Measurements from ENCODE around the gene SYT7.

SYT7 gene

DNA sequence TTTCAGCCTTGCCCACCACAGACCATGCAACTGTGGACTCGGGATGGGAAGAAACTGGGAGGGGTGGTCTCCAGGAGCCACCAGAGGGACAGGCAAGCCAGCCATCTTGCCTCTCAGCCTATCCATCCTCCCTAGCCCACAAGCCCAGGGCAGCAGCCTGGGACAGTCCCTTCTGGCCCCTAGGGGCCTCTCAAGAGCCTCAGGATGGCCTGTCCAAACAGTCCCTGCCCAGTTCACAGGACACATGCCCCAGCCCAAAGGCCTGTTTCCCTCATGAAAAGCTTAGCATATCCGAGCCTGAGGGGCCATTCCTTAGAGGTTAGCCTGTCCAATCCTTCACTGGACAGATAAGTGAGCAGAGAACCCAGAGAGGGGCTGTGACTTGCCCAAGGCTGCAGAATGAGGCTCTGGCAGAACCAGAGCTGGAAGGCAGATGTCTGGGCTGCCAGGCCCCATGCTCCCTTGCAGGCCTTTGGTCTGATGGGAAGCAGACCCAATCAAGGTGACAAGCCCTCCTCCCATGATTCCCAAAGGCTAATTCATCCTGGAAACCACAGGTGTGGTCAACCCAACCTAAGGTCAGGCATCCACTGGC, 44.1 kb downstream of the SYT7 start:
- DNase-seq (ENCODE audit: low read depth in 3 of 3), result no peak

DNA sequence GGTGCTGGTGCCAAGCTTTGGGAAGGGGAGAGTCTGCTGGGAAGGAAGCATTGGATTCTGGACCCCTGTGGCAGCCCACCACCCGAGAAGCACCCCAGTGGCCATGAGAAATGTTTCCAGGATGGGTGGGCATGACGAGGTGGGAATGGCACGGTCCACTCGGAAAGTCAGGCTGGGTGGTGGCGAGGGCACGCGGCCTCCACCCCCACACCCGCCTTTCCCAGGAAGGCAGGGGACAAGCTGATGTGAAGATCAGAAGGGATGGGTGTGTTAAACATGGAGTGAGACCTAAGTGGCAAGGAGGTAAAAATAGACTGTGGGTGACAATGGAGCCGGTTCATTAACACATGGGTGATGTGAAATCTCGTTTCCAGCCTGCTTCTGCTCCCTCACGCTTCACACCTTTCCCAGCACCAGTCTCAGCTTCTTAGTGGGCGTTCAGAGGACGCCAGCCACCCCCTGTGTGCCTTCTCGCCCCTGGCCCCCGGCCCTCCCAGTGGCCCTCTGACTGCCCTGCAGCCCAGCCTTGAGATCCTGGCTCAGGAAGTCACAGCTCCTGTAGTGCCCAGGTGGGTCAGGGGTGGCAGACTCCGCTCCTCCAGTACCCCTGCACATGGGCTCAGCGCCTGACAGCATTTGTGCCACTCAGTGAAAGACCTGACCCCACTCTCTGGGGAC, 44.7 kb downstream of the SYT7 start:
- no peak for DNase-seq (ENCODE audit: low read depth in 3 of 3)

DNA sequence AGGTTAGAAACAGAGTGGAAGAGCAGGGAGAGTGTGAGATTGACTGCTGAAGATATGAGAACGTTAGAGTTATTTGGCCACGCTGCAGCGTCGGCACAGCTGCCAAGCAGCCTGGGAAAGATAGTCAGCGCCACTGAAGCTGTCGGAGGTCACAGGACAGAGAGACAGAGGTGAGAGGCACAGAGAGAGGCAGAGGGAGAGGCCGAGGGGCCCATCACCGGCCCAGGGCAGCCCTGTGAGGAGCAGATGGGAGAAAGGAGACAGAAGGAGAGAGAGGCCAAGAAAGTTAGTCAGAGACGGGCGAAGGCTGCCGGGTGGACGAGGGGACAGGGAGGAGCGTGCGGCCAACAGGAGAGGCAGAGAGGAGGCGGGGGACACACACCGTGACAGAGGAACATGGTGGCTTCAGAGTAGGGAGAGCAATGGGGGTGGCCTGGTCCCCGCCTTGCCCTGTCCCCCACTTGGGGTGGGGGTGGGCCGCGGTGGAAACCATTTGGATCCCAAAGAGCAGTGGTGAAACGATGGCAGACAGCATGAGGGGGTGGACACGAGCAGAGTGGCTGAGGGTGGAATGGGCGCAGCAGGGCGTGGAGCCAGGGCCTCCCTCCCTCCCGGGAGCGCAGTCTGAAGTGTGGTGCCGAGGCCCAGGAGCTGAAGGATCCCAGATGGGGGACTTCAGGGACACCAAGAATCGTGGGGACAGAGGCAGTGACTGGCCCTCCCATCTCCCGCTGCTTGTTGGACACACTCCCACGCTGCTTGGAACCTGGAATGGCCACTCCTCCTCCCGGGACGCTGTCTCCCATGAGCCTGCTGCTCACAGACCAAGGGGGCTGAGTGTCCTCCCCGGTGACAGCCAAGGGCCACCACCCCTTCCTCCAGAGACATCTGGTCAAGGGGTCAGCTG, 45.7 kb downstream of the SYT7 start:
- no peak for DNase-seq (ENCODE audit: low read depth in 3 of 3)

DNA sequence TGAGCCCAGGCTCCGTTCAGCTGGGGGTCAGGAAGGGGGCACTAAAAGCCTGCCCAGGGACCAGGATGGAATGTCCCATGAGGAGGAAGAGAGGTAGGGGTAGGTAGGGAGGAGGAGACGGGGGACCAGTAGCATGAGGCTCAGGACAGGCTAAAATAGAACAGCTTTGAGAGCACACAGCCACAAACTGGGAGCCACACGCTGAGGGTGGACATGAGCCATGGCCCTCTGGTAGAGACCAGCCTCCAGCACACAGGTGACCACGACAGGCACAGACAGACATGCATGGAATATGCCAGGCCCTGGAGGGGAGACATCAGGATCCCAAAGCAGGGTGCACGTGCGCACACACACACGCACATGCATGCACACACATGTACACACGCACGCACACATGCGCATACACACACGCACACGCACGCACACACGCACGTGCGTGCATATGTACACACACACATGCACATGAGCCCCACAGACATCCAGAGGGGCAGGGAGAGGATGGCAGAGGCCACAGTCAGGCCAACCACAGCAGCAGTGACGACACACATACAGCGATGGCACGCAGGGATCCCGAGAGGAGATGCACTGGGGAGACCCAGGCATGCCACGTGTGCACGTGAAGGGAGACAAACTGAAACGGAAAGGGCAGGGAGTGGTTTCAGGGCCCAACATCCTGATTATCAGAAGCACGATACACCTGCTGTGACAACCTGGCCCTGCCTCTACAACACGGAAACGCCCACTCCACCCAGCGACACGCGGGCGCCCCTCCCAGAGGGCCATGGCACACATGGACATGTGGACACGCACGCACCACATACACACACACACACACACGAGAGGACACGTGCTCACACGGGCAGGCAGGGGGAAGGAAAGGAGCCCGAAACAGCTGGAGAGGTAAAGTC, 46.6 kb downstream of the SYT7 start:
- DNase-seq (ENCODE audit: low read depth in 3 of 3), result no peak

DNA sequence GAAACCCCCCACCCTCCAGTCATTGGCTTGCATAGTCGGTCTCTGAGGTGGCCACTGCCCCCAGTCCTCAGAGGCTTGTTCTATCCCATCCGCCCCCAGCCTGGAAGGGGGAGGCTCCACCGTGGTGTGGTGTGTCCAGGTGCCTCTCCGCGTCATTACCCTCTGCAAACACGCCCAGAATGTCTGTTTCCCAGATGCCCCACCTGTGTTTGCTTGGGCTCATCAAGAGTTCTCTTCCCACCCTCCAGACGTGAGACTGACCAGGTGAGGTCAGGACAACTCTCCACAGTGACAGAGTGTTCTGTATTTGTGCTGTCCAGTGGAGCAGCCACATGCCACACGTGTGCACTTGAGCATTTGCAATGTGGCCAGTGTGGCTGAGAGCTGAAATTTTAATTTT, 47.5 kb downstream of the SYT7 start:
- no peak for DNase-seq (ENCODE audit: low read depth in 3 of 3)

DNA sequence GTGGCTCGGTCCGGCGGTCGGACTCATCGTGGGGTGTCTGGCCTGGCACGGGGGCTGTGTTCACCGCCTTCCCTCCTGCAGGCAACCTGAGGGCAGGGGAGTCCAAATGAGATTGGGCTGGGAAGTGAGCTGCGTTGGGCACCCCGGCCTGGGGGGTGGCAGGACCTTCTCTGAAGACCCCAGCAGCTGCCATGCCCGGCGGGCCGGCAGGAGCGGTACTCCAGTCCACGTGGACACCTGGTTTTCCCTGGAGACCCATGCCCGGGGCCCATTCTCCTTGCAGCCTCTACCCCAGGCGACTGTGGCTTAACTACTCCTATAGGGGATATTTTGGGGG, 47.9 kb downstream of the SYT7 start:
- no peak for DNase-seq (ENCODE audit: low read depth in 3 of 3)

DNA sequence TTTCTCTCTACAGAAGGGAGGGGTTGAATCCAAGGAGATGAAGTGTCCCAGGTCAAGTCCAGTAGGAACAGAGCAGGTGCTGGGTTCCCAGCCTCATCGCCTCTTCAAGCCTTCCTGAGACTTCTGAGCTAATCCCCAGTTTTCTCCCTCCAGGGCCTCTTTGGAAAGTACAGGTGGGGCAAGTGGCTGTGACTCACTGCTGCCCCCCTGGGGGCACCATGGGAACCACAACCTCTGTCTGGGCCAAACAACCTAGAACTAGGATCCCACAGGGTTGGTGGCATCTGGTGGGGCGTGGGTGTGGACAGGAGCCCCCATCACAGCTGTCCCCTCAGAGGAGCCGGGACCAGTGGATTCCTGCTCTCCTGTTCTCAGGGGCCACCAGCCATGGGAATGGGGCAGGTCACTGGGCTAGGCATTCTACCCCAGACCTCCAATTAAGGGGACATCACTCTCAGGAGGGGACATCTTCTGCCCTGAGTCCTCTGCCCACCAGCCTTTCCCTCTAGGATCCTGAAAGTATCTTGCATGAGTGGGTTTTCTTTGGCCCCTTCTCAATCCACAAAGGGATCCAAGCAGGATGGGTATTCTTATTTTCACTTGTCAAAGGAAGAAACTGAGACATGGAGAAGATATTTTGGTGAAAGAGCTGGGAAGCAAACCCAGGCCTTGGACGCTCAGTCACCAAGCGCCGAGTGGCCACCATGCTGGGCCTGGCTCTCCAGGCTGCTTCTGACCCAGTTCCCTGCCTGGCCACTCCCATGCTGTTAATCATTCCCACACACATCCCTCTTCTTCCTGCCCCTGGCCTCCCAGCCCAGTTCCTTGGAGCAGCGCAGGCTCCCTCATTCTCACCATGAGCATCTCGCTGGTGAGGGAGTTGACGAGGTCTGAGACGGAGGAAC, 48.5 kb downstream of the SYT7 start:
- peak in 2 of 3 experiments; percentile 17 to 18 for DNase-seq (ENCODE audit: low read depth in 3 of 3)

DNA sequence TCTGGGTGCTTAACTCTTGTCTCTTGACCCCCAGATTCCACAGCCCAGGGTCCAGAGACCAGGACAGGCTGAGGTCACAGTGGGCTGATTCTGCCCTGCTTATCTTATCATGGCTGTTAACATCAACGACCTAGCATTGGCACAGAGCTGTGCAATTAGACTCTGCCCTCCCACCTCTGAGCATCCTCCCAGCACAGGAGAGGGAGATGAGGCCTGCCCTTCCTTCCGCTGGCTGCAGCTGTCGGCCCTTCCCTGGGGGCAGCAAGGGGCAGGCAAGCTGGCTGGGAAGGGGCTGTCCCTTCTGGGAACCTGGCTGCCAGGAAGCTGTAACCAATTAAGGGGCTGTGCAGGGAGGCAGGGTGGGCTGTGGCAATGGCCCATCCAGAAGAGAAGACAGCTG, 49.8 kb downstream of the SYT7 start:
- no peak for DNase-seq (ENCODE audit: low read depth in 3 of 3)

DNA sequence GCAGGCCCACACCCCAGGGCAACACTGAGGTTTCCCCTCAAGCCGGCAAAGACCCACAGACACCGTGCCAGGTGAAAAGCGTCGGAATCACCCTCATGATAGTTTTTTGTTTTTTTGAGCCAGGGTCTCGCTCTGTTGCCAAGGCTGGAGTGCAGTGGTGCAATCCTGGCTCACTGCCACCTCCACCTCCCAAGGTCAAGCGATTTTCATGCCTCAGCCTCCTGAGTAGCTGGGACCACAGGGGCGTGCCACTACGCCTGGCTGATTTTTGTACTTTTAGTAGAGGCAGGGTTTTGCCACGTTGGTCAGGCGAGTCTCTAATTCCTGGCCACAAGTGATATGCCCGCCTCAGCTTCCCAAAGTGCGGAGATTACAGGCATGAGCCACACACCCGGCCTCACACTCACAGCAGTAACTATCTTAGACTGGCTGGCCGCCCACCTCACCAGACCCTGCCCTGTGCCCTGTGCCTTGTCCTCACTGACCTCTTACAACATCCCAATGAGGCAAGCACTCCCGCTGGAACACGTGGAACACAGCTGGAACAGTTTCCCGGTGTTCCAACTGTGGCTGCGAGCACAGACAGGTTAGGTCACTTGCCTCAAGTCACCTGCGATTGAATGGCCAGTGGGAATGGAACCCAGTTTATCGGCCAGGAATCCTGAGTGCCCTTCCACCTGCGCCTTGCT, 51.2 kb downstream of the SYT7 start:
- DNase-seq (ENCODE audit: low read depth in 3 of 3), result no peak

DNA sequence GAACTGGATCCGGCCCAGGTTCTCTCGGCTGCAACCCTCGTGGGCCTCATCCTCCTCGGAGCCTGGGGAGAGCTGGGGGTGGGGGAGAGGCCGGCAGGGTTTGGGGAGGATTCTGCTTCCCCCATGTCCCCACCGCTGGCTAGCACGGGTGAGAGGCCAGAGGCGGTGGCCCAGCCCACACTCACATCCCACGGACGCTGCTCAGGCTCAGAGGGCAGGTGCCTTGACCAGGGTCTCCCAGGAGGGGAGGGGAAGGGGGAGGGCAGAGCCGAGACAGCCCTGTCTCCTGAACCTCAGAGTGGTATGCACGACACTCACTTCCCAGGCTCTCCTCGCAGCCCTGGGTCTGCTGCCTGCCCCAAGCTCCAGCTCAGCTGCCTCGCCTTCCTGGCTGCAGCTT, 52.8 kb downstream of the SYT7 start:
- no peak for DNase-seq (ENCODE audit: low read depth in 3 of 3)

DNA sequence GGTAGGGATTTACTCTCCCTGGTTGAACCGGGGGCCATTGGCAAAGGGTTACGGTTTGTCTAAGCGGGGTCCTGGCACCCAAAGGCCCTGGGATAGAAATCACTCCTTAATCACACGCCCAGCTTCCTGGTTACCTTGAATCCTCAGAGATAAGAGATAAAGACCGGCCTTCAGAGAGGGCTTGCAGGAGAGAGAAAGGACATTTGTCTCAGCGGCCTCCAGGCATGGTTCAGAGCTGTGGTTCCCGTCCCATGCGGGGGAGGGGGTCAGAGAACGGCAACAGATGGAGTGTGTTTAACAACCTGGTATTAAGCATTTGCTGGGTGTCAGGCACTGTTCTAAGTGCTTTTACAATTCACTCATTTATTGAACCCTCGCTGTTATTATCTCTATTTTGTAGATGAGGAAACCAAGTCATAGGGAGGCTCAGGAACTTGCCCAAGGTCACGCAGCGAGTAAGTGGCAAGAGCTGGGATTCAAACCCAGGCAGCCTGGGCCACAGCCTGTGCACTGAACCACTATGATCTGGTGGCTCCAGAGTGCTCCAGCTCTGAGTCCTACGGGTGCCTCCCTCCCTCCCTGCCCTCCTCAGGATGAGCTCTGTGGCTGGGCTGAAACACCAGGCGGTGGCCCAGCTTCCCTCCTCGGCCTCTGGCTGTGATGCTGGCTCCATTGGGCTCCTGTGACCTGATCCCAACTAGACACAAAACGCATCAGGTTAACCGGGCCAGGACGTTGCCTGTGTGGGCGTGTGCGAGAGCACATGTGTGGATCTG, 53.7 kb downstream of the SYT7 start:
- DNase-seq (ENCODE audit: low read depth in 3 of 3), result no peak

DNA sequence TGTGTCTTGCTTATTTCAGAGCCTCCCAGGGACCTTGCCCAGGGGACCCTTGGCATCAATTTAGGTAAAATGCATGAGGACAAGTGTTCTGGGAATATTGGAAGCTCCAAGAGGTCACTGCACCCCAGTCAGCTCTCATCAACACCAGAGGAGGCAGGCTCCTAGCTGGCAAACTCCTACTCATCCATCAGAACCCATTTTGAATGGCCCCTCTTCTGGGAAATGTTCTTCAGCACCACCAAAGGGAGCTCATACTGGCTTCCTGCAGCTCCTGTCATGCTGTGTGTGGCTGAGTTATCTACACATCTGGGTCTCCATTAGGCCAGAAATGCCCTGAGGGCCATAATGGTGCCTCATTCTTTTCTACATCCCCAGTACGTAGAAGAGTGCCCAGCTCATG, 54.6 kb downstream of the SYT7 start:
- no peak for DNase-seq (ENCODE audit: low read depth in 3 of 3)

DNA sequence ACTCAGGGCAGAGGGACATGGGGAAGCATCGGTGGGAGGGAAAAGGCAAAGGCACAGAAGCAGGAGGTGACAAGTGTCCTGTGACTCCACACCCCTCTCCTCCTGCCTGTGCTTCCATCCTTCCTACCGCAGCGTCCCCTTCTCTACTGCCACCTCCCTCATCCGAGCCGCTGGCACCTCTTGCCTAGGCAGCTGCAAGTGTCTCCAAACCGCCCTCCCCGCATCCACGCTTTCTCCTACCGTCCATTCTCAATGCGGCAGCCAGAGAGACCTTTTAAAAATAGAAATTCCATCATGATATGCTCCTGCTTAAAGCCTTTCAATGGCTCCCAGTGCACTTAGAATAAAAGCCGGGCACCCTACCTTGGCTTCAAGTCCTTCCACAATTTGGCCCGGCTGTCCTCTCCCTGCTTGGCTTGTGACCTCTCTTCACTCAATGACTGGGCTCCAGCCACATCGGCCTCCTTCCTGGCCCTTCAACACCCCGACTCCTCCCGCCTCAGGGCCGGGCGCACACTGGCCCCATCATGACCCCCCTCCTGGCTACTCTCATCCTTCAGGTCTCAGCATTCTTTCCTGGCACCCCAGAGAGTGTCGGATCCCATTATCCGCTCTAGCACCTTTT, 55.8 kb downstream of the SYT7 start:
- DNase-seq (ENCODE audit: low read depth in 3 of 3), result no peak

DNA sequence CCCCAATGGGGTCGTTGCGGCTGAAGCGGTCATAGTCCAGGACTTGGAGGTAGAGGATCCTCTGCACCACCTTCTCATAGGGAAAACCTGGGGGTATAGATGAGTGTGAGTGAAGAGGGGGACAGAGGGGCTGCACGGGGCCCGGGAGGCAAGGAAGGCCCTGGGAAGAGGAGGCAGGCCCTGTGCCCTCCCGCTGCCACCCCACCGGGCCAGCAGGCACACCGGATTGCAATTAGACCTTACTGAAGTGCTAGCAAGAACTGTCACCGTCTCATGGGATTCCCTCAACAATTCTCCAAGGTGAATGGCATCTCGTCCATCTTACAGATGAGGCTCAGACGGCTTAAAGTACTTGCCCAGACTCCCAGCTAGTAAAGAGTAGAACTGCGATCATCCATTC, 56.4 kb downstream of the SYT7 start:
- DNase-seq (ENCODE audit: low read depth in 3 of 3), result no peak

DNA sequence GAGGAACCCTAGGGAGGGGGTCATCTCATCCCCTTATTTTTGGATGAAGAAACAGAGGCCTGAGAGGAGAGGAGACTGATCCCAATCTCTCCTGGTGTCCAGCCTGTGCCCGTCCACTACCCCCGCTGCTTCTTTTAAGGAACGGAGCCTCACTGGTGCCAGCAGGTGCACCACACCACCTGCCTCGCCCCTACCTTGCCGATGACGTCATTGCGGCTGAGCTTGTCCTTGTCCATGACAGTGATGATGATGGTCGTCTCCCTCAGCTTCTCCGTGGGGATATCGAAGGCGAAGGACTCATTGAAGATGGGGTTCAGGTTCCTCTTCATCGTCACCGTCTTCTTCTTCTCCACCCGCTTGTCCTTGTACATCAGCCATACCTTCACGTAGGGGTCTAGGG, 58.0 kb downstream of the SYT7 start:
- DNase-seq (ENCODE audit: low read depth in 3 of 3), result no peak

DNA sequence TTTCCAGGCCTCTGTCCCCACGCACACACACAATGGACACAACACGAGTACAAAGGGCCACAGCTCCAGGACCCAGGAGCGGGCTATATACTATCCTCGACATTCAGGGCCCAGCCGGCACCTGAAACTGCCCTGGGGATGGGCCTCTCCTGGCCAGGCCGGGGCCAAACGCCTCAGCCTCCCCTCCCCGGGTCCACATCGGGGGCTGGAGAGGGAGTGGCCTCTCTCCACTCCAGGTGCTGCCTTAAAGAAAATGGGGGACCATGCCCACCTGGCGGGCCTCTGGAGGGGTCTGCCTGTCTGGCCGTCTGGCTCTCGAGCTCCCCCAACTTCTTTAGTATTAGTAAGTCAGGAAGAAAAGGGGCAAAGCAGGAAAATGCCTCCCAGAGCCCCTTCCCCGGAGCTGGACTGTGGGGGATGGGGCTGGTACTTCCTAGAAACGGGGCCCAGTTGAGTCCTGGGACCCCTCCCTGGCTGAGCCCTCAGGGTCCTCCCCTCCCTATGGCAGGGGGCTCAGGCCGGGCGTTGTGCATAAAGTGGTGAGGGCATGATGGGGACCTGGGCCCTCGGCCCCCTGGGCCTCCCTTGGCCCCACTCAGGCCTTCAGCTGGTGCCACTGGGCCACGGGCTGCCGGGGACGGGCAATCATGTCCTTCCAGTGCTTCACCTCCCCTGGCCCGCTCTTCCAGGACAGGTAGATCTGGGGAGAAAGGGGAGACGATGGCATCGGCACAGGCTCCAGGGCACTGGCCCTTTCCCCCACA, 62.7 kb downstream of the SYT7 start:
- DNase-seq (ENCODE audit: low read depth in 3 of 3), result no peak

DNA sequence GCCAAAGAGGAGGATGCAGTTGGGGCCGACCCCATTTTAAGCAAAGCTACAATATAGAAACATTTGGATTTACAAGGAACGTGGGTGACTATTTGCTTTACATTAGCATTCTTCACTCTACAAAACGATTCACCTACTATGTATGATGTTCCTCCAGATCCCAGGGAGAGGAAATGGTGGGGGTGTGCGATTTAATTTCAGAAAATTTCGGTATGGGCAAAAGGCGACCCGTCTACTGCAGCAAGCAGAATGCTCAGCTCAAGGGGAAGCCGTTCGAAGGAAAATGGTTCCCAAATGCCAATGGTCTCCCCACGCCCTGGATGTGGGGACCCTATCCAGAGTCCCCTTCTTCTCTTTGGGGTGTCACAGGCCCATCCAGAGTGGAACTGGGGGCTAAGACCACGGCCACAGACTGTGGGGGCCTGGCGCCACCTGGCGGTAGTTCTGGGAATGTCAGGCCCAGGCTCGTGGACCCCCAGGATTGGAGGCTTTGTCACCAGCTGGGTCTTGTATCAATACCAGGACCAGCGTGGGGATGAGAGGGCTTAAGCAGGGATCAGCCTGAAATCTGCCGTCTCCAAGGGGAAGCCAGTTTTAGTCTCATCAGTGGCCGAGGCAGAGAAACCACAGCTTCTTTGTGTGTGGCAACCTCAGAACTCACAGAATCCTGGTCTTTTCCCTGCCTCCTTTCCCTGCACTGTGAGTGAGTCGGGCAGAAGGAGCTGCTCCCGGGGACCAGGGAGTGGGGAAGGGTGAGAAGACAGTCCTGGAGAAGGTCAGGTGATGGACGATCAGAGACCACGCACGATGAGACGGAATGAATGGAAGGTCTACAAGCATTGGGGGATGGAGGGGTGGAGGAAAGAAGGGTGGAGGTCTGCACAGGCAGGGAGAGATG, 64.0 kb downstream of the SYT7 start:
- DNase-seq (ENCODE audit: low read depth in 3 of 3), result peak; percentile 13 to 49 (median 14)
